K562 (cell line): ENCODE measurements around the gene OR5M11. TPM values are rescaled to one million over a fixed set of nuclear protein-coding genes. Genes with fewer than 3 reads are reported as not detected.

Experiments
- ATAC-seq: fragments of 200-7000 bp; cut with Tn5 transposase; 3 replicates; pipeline ENCODE4 v1.9.1; 2020; ENCODE audit warnings: moderate library complexity
- BruUV-seq: library from RNA; stranded (reverse); fragments of 400-500 nt; replicated peaks from 2 replicates; lab custom pipeline; 2021; lab: Mats Ljungman, UMichigan
- CTCF ChIA-PET: fragments of 300-600 bp; formaldehyde crosslinking; extraction: SDS; loops from one replicate; lab custom pipeline; 2021; ENCODE audit warnings: low intra/inter-chr PET ratio; lab: Yijun Ruan, JAX
- POLR2A ChIA-PET: fragments of 300-600, 350-650 bp; sonication (Branson Sonifier 250); formaldehyde crosslinking; extraction: SDS; loops from one replicate; lab custom pipeline; 2021; ENCODE audit warnings: antibody characterized with exemption, inconsistent platforms; lab: Yijun Ruan, JAX
- DNase-seq, 4 experiments: peaks; one replicate each; pipeline versions ENCODE4 v3.0.0 to v3.0.0-alpha.2; 2011 to 2018; ENCODE audit warnings: low spot score in 3 of 4, mixed read lengths in 3 of 4; ENCODE audit errors: extremely low read depth in 1 of 4
- FAIRE-seq: peaks from 2 replicates; lab custom pipeline; 2011; peaks lifted over from hg19 to GRCh38; lab: Jason Lieb, UNC
- H2AFZ ChIP-seq: 2 replicates; pipeline ENCODE4 v1.6.0; 2011; ENCODE audit warnings: low read depth, low read length, control low read depth, inconsistent platforms
- H3K27ac ChIP-seq: fragments of 200-600 bp; 3 replicates; pipeline ENCODE4 v1.8.0; 2011; ENCODE audit warnings: low read depth, mild to moderate bottlenecking, control low read depth, inconsistent platforms, low read length, moderate library complexity, mixed read lengths; ENCODE audit errors: extremely low read depth
- H3K27me3 ChIP-seq, 2 experiments: fragments of 300-600 bp in 1 of 2; 2 replicates in 1 of 2; 3 replicates in 1 of 2; pipeline versions ENCODE4 v1.6.0 to v1.8.0; 2011; ENCODE audit warnings: inconsistent platforms in 2 of 2, low read length in 2 of 2, mild to moderate bottlenecking in 1 of 2, mixed read lengths in 1 of 2, moderate library complexity in 1 of 2; ENCODE audit not compliant: control insufficient read depth in 2 of 2, insufficient read depth in 2 of 2
- H3K36me3 ChIP-seq: fragments of 300-600 bp; 3 replicates; pipeline ENCODE4 v1.8.0; 2011; ENCODE audit warnings: mild to moderate bottlenecking, low read length, inconsistent platforms; ENCODE audit not compliant: control insufficient read depth, insufficient read depth
- H3K4me1 ChIP-seq, 2 experiments: fragments of 200-600 bp in 1 of 2; replicated peaks in 1 of 2; 2 replicates in 1 of 2; 3 replicates in 1 of 2; pipeline versions ENCODE4 v1.5.1 to v1.8.0; 2011; ENCODE audit warnings: inconsistent platforms in 2 of 2, low read length in 2 of 2, mild to moderate bottlenecking in 1 of 2, mixed read lengths in 1 of 2, moderate library complexity in 1 of 2; ENCODE audit not compliant: control insufficient read depth in 2 of 2, insufficient read depth in 2 of 2
- H3K4me2 ChIP-seq: 2 replicates; pipeline ENCODE4 v1.6.1; 2011; ENCODE audit warnings: low read length, control low read depth, inconsistent platforms, mixed read lengths; ENCODE audit not compliant: insufficient read depth
- H3K4me3 ChIP-seq: fragments of 200-600 bp; sonication (generic), shearing (Covaris generic); 2 replicates; pipeline ENCODE4 v1.5.1; 2016; ENCODE audit warnings: control low read depth, inconsistent platforms
- H3K79me2 ChIP-seq: fragments of 200-600 bp; 3 replicates; pipeline ENCODE4 v1.8.0; 2011; ENCODE audit warnings: low read length, inconsistent platforms; ENCODE audit not compliant: control insufficient read depth, insufficient read depth
- H3K9ac ChIP-seq, 2 experiments: 2 replicates each; pipeline versions ENCODE4 v1.6.0 to v1.6.1; 2011; ENCODE audit warnings: low read depth in 2 of 2, low read length in 2 of 2, control low read depth in 1 of 2, inconsistent platforms in 1 of 2, mild to moderate bottlenecking in 1 of 2, mixed read lengths in 1 of 2; ENCODE audit not compliant: insufficient read depth in 1 of 2
- H3K9me1 ChIP-seq: one replicate; pipeline ENCODE4 v1.6.0; 2011; ENCODE audit warnings: inconsistent platforms, mild to moderate bottlenecking, low read length, moderate library complexity; ENCODE audit not compliant: control insufficient read depth, insufficient read depth
- H3K9me3 ChIP-seq: replicated peaks from 2 replicates; pipeline ENCODE4 v1.5.1; 2011; ENCODE audit warnings: low read depth, low read length, inconsistent platforms; ENCODE audit not compliant: control insufficient read depth, insufficient read depth
- H4K20me1 ChIP-seq: replicated peaks from 2 replicates; pipeline ENCODE4 v1.6.1; 2011; ENCODE audit warnings: low read length, inconsistent platforms, mixed read lengths; ENCODE audit not compliant: control insufficient read depth, insufficient read depth
- AFF1 ChIP-seq, 2 experiments: fragments of 450-650 bp; IDR thresholded peaks; 2 replicates each; pipeline ENCODE4 v1.6.1; 2018; ENCODE audit warnings: mild to moderate bottlenecking in 2 of 2, low read depth in 1 of 2; ENCODE audit not compliant: partially characterized antibody in 2 of 2
- CHD1 ChIP-seq: fragments of 200-600 bp; sonication (generic); IDR thresholded peaks from one replicate; pipeline ENCODE4 v1.6.1; 2012; ENCODE audit warnings: mild to moderate bottlenecking, moderate library complexity, low read length, inconsistent platforms
- HES1 ChIP-seq: fragments of 450-650 bp; IDR thresholded peaks from 2 replicates; pipeline ENCODE4 v1.6.1; 2016; ENCODE audit warnings: low read depth, mild to moderate bottlenecking, moderate library complexity
- HMG20B ChIP-seq: fragments of 250-450 bp; sonication (Bioruptor Pico); IDR thresholded peaks from 2 replicates; pipeline ENCODE4 v1.5.0; 2021; ENCODE audit warnings: mild to moderate bottlenecking
- KHSRP ChIP-seq: fragments of 450-650 bp; IDR thresholded peaks from 2 replicates; pipeline ENCODE4 v1.6.1; 2017
- MEF2A ChIP-seq: IDR thresholded peaks from 2 replicates; pipeline ENCODE4 v1.6.1; 2011; ENCODE audit warnings: low read depth, mild to moderate bottlenecking, low read length, moderate library complexity; ENCODE audit not compliant: control insufficient read depth
- NONO ChIP-seq, 2 experiments: fragments of 200-400 bp in 1 of 2; fragments of 450-650 bp in 1 of 2; formaldehyde crosslinking in 1 of 2; IDR thresholded peaks; 2 replicates each; pipeline ENCODE4 v1.6.1; 2017; ENCODE audit warnings: low read depth in 2 of 2, mild to moderate bottlenecking in 2 of 2, moderate library complexity in 2 of 2, low read length in 1 of 2
- SUPT5H ChIP-seq: fragments of 450-650 bp; IDR thresholded peaks from 2 replicates; pipeline ENCODE4 v1.6.1; 2016
- TEAD2 ChIP-seq: fragments of 450-650 bp; IDR thresholded peaks from 2 replicates; pipeline ENCODE4 v1.6.1; 2016; ENCODE audit warnings: missing genetic modification characterization, control low read depth, missing compliant biosample characterization
- XRCC3 ChIP-seq: fragments of 450-650 bp; IDR thresholded peaks from 2 replicates; pipeline ENCODE4 v1.6.1; 2017; ENCODE audit warnings: mild to moderate bottlenecking, moderate library complexity
- XRCC5 ChIP-seq: fragments of 200-400 bp; formaldehyde crosslinking; IDR thresholded peaks from 2 replicates; pipeline ENCODE4 v1.6.1; 2017; ENCODE audit warnings: low read depth, mild to moderate bottlenecking, low read length
- ZHX1 ChIP-seq: fragments of 150-350 bp; conservative IDR thresholded peaks from 2 replicates; pipeline ENCODE4 v1.6.1; 2014; ENCODE audit warnings: low read length
- ZNF12 ChIP-seq: sonication (generic); formaldehyde crosslinking; IDR thresholded peaks from 2 replicates; pipeline ENCODE4 v1.4.0; 2020; ENCODE audit warnings: mild to moderate bottlenecking, missing genetic modification reagents
- ZNF133 ChIP-seq: fragments of 250-450 bp; sonication (Bioruptor Pico); IDR thresholded peaks from 2 replicates; pipeline ENCODE4 v1.4.0; 2020; ENCODE audit warnings: mild to moderate bottlenecking
- ZNF347 ChIP-seq: fragments of 450-650 bp; formaldehyde crosslinking; IDR thresholded peaks from 2 replicates; pipeline ENCODE4 v1.4.0; 2020; ENCODE audit warnings: low read depth, mild to moderate bottlenecking, moderate library complexity
- ZNF77 ChIP-seq: fragments of 250-450 bp; sonication (Bioruptor Pico); IDR thresholded peaks from 2 replicates; pipeline ENCODE4 v1.5.0; 2020
- WGBS: fragments of 100-300 bp; shearing (Covaris generic); methylation state at CpG from one replicate; pipeline ENCODE4 v1.1.6; 2016; ENCODE audit warnings: low coverage, mixed read lengths; ENCODE audit not compliant: insufficient coverage; ENCODE audit errors: missing lambda C conversion rate; 5-methylcytosine and 5-hydroxymethylcytosine counted together
- in situ Hi-C: fragments of 300-500 bp; cut with MboI; formaldehyde crosslinking; loops from 4 replicates; pipeline ENCODE4 v1.15.0; 2018; ENCODE audit warnings: inconsistent platforms, mixed read lengths
- intact Hi-C: fragments of 100-400 bp; cut with micrococcal nuclease; formaldehyde crosslinking; loops from 2 replicates; pipeline ENCODE4 v1.14.2; 2022
- polyA plus RNA-seq, 8 experiments: library from polyadenylated mRNA; depleted of rRNA in 4 of 8; stranded (reverse) in 5 of 8; unstranded in 3 of 8; fragments of >200 nt; fragmentation: Nextera tagmentation in 2 of 8; fragmentation: Illumina TruSeq in 1 of 8; extraction: Ambion mirVana in 2 of 8; extraction: Trizol in 1 of 8; gene quantifications; 2 replicates each; pipeline versions ENCODE4 v1.2.1 to v1.2.3, GENCODE V29; 2011 to 2014; ENCODE audit warnings: inconsistent platforms in 1 of 8, missing spikeins in 1 of 8
- total RNA-seq, 7 experiments: library from RNA; depleted of rRNA in 6 of 7; stranded (reverse); fragments of >200 nt in 6 of 7; fragmentation: Illumina TruSeq in 2 of 7; extraction: Trizol in 2 of 7; gene quantifications; 2 replicates each; pipeline versions ENCODE4 v1.2.1 to v1.2.3, GENCODE V29; 2011 to 2021; ENCODE audit warnings: low replicate concordance in 1 of 7

Gene OR5M11
- total and polyA plus RNA-seq, 9 of the 15 experiments (the other 6 are each of a cell fraction or from before 2014, with no cell fraction given) = not detected

GRCh38 chr11:56497010-56497409 lies 46.0 kb downstream of the OR5M11 start:
- DNase-seq (no peak), FAIRE-seq (no peak), ATAC-seq (no peak)
- H3K9ac ChIP-seq = no peak overlapping the region
- TF ChIP-seq NONO (IDR thresholded peaks at IDR 0.05; ENCODE audit: low read depth in 2 of 2, low read length in 1 of 2) = no peak
- TF ChIP-seq ZNF12 (CRISPR knock-in tag) = no peak
- TF ChIP-seq ZNF77 (CRISPR knock-in tag) = no peak
- no peak for TF ChIP-seq HES1
- TF ChIP-seq ZNF347 (CRISPR knock-in tag) = no peak
- no peak for TF ChIP-seq HMG20B (CRISPR knock-in tag)
- no peak for TF ChIP-seq KHSRP
- TF ChIP-seq ZHX1 = no peak
- no peak for TF ChIP-seq MEF2A
- no peak for TF ChIP-seq XRCC3
- no peak for TF ChIP-seq ZNF133 (CRISPR knock-in tag)
- no peak for TF ChIP-seq SUPT5H
- no peak for TF ChIP-seq CHD1
- no peak for TF ChIP-seq AFF1 (IDR thresholded peaks at IDR 0.05; ENCODE audit: low read depth in 1 of 2, partially characterized antibody in 2 of 2)
- no peak for TF ChIP-seq TEAD2
- TF ChIP-seq XRCC5 = no peak
- no peaks in the 10 kb centered on the region for H3K79me2 ChIP-seq
- H3K36me3 ChIP-seq = no peaks in the 10 kb centered on the region
- no peaks in the 10 kb centered on the region for H4K20me1 ChIP-seq
- H3K4me2 ChIP-seq = no peak overlapping the region
- no peak overlapping the region for H3K4me3 ChIP-seq
- no peaks in the 10 kb centered on the region for H3K27me3 ChIP-seq
- no peaks in the 10 kb centered on the region for H3K4me1 ChIP-seq
- 4% methylated on average over 7 of the region's 28 CpGs for WGBS
- CTCF ChIA-PET = no interaction called here
- POLR2A ChIA-PET = no interaction called here
- in situ Hi-C loops (no loop called here), intact Hi-C loops (no loop called here)
- no peaks in the 10 kb centered on the region; the same call in 1 of the 2 replicates for H3K9me3 ChIP-seq
- no peak overlapping the region for H3K27ac ChIP-seq
- no TSS peak for BruUV-seq
- H2AFZ ChIP-seq = no peak overlapping the region
- no peaks in the 10 kb centered on the region for H3K9me1 ChIP-seq
